Measurements from ENCODE around the gene WDR76. TPM values are rescaled to one million over a fixed set of nuclear protein-coding genes. Genes with fewer than 3 reads are reported as not detected.

WDR76 gene
- total RNA-seq, 1 experiment from 2014 or later, result 11.5 TPM

DNA sequence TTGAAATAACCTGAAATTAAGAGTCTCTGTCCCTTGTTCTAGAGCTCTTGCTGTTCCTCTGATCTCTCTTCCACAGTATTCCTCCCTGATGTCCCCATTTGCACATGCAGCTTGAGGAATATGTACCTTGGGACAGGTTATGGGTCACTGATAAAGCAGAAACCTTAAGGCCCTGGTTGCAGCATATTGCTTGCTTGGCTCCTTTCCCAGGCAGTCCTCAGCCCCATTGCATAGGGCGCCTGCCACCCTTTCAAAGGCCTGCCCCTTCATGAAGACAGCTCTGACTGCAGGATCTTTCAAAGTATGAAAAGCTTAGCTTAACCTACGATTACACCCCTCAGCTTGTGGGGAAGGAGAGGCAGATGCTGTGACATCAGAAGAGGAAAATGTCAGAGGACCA, 51.6 kb downstream of the WDR76 start:
- Mint-ChIP-seq H3K4me3 (ENCODE audit: low read depth, unreplicated experiment) (no peak overlapping the region), H3K36me3 (ENCODE audit: insufficient read depth, unreplicated experiment) (peaks cover 6% of the 10 kb centered on the region), H3K27me3 (ENCODE audit: unreplicated experiment) (no peaks in the 10 kb centered on the region), H3K9me3 (ENCODE audit: low read depth, unreplicated experiment) (no peaks in the 10 kb centered on the region), H3K27ac (ENCODE audit: unreplicated experiment) (no peak overlapping the region), H3K4me1 (ENCODE audit: low read depth, unreplicated experiment) (no peaks in the 10 kb centered on the region)
- CTCF ChIA-PET, result no interaction called here
- intact Hi-C loops (cut with micrococcal nuclease; ENCODE audit: unreplicated experiment), result no loop called here
- BruUV-seq (replicated peaks), result no TSS peak
- no peak for DNase-seq
- TF ChIP-seq, protein P1, sequence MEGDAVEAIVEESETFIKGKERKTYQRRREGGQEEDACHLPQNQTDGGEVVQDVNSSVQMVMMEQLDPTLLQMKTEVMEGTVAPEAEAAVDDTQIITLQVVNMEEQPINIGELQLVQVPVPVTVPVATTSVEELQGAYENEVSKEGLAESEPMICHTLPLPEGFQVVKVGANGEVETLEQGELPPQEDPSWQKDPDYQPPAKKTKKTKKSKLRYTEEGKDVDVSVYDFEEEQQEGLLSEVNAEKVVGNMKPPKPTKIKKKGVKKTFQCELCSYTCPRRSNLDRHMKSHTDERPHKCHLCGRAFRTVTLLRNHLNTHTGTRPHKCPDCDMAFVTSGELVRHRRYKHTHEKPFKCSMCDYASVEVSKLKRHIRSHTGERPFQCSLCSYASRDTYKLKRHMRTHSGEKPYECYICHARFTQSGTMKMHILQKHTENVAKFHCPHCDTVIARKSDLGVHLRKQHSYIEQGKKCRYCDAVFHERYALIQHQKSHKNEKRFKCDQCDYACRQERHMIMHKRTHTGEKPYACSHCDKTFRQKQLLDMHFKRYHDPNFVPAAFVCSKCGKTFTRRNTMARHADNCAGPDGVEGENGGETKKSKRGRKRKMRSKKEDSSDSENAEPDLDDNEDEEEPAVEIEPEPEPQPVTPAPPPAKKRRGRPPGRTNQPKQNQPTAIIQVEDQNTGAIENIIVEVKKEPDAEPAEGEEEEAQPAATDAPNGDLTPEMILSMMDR (IDR thresholded peaks at IDR 0.05; ENCODE audit: unreplicated experiment), result no peak

DNA sequence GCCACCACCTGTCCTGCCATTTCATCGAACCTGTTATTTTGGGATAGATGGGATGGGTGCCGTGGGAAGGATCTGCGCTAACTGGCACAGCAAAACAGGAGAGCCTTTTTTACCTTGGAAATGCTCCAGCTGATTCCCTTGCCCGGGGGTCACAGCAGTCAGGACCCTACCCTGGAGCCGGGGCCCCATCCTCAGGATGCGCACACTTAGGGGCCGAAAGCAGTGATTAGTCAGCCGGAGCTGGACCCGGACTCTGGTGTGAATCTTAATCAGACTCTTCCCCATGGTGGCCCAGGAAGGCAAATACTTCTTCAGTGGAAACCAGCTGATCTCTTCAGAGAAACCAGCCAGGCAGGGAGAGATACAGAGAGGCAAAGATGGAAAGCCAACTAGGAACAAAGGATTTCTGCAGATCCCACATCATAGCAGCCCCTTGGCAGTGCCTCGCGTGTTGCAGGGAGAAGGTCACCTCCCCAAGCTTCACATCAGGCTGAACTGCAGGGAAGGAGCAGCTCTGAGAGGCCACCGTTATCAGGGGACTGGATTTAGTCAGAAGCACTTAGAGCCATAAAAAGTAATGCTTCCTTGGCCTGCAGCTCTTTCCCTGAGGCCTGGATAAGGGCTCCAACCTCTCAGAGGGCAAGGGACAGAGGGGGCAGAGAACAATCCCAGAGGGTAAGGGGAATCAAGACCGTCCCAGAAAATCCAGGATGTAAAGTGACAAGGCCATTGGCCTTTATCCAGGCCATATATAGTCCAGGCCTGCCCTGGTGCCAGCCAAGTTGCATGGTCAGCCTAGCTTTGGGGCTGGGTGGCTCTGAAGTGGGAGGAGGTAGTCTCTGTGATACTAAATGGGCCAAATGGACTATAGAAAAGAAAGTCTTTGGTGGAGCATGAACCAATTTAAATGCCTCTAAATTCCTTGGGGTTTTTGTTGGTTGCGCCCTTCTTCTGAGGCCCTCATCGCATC, 52.9 kb downstream of the WDR76 start:
- Mint-ChIP-seq H3K27me3 (ENCODE audit: unreplicated experiment) (no peaks in the 10 kb centered on the region), H3K27ac (ENCODE audit: unreplicated experiment) (no peak overlapping the region), H3K4me1 (ENCODE audit: low read depth, unreplicated experiment) (no peaks in the 10 kb centered on the region), H3K9me3 (ENCODE audit: low read depth, unreplicated experiment) (no peaks in the 10 kb centered on the region), H3K36me3 (ENCODE audit: insufficient read depth, unreplicated experiment) (peaks cover 6% of the 10 kb centered on the region), H3K4me3 (ENCODE audit: low read depth, unreplicated experiment) (no peak overlapping the region)
- no TSS peak for BruUV-seq (replicated peaks)
- no peak for DNase-seq
- TF ChIP-seq, protein P1 (IDR thresholded peaks at IDR 0.05; ENCODE audit: unreplicated experiment), result no peak
- intact Hi-C loops (cut with micrococcal nuclease; ENCODE audit: unreplicated experiment), result no loop called here
- CTCF ChIA-PET, result no interaction called here

DNA sequence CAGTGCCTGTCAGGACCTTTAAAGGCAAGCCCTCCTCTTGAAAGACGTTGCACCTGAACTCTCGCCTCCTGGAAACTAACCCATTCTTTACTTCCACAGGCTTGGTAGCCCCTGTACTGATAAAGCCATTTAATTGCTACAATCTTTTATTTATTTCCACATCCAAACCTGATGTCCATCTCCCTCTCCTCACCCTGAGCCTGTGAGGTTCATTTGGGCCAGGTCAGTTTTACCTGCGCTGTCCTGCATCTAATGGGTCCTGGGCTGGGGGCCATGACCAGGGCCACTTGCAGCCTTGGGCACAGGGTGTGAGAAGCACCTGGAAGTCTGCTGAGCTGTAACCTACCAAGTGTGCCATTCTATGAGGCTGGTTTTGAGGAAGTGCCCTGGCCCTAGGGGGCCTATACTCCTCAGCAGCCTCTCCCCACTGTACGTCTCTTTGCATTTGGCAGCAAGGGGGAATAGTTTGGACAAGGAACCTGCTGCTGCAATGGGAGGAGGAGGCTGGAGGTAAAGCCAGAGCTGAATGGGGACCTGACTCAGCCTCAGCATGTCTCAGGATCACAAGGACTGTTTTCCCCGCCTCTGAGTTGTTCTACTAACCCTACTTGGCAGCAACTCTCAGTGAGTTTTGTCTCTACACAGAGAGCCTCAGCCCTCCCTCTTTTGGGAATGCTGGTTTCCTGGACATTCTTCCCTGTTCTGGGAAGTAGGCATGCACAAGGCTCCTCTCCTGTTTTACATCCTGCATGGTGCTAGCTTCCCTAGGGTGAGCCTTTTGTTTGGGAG, 53.8 kb downstream of the WDR76 start:
- H3K27me3 Mint-ChIP-seq (ENCODE audit: unreplicated experiment), result no peaks in the 10 kb centered on the region
- CTCF ChIA-PET, result interaction anchor here (0.6 kb wide), 1 partner anchor 349 kb away, joined by 7 read pairs; no protein-coding TSS in a partner anchor

GRCh38 chr15:43881245-43881644, 54.4 kb downstream of the WDR76 start:
- intact Hi-C loops (cut with micrococcal nuclease; ENCODE audit: unreplicated experiment), result no loop called here
- TF ChIP-seq, protein P1 (IDR thresholded peaks at IDR 0.05; ENCODE audit: unreplicated experiment), result no peak
- no TSS peak for BruUV-seq (replicated peaks)
- Mint-ChIP-seq H3K4me3 (ENCODE audit: low read depth, unreplicated experiment) (no peak overlapping the region), H3K27ac (ENCODE audit: unreplicated experiment) (no peak overlapping the region), H3K9me3 (ENCODE audit: low read depth, unreplicated experiment) (no peaks in the 10 kb centered on the region), H3K4me1 (ENCODE audit: low read depth, unreplicated experiment) (no peaks in the 10 kb centered on the region), H3K27me3 (ENCODE audit: unreplicated experiment) (no peaks in the 10 kb centered on the region), H3K36me3 (ENCODE audit: insufficient read depth, unreplicated experiment) (peaks cover under 1% of the 10 kb centered on the region)
- no peak for DNase-seq
- CTCF ChIA-PET, result no interaction called here

More for the DNA sequence above, 53.8 kb downstream of the WDR76 start:
- intact Hi-C loops (cut with micrococcal nuclease; ENCODE audit: unreplicated experiment), result no loop called here
- H3K4me1 Mint-ChIP-seq (ENCODE audit: low read depth, unreplicated experiment), result no peaks in the 10 kb centered on the region
- H3K27ac Mint-ChIP-seq (ENCODE audit: unreplicated experiment), result no peak overlapping the region
- TF ChIP-seq, protein P1 (IDR thresholded peaks at IDR 0.05; ENCODE audit: unreplicated experiment), result no peak
- no peak overlapping the region for H3K4me3 Mint-ChIP-seq (ENCODE audit: low read depth, unreplicated experiment)
- BruUV-seq (replicated peaks), result no TSS peak
- H3K36me3 Mint-ChIP-seq (ENCODE audit: insufficient read depth, unreplicated experiment), result peaks cover 6% of the 10 kb centered on the region
- H3K9me3 Mint-ChIP-seq (ENCODE audit: low read depth, unreplicated experiment), result no peaks in the 10 kb centered on the region
- no peak for DNase-seq

Measured in Calu3 (cell line).